GM19023 (cell line): ENCODE results near the gene MDGA2.

Experiments
- ATAC-seq: cut with Tn5 transposase; IDR thresholded peaks from one replicate; pipeline ENCODE4 v1.9.1; 2021; ENCODE audit warnings: mild to moderate bottlenecking, moderate library complexity; ENCODE audit not compliant: unreplicated experiment

MDGA2 gene

DNA sequence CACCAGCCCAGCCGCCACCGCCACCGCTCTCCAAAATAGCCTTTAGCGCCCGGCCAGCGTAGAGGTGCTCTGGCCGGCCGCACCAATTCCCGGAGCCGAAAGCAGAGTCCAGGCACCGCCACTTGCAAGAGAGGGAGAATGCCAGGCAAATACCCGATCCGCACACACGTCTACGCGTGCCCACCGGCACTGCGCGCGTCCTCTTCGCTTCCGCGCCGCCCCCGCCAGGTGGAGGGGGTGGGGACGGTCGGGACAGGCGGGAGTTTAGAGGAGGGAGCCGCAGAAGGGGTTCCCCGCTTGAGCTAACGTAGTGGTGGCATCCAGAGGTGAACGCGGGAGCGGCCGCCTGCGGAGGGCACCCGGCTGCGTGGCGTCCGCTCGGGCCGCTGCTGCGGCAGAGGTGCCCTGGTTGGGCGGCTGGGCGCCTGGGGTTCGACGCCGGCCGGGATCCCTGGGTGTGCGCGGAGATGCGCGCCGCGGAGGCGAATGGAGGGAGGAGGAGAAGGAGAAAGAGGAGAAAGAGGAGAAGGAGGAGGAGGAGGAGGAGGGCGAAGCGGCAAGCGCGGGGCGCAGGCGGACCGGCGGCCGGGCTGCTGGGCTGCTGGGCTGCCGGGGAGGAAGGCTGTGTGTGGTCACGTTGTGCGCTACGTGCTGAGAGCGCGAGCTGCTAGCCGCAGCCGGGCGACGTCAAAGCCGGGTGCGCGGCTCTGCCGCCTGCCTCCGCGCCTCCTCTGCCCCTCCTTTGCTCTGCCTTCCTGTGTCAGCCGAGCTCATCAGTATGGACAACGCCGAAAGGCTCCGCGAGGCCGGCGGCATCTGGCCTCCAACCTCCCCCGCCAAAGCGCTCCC, at the start of gene MDGA2:
Gene MDGA2 (minus strand): TSS at position 140 of the 849 bp plus-strand sequence.
- no peak for ATAC-seq

- no peak for ATAC-seq
Observed at GRCh38 chr14:47722929-47723693, 47.7 kb upstream of the MDGA2 start.

DNA sequence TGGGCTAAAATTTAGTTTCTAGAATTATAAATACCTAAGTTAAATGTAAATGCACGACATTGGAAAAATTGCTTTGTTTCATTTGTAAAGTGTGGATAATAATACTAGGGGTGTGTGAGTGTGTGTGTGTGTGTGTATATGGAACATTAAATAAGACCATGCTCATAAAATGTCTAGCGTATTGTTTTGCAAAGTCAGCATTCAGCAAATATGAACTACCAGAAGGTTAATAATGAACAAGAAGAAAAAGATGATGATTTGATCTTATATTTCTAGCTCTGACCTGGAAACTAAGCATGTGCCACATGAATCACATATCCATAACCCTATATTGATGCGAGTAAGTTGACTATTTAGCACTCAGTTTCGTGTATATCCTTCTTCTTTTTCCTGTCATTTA, 44.9 kb upstream of the MDGA2 start:
- ATAC-seq, result no peak

GRCh38 chr14:47715330-47715729, 39.9 kb upstream of the MDGA2 start:
- ATAC-seq, result no peak

DNA sequence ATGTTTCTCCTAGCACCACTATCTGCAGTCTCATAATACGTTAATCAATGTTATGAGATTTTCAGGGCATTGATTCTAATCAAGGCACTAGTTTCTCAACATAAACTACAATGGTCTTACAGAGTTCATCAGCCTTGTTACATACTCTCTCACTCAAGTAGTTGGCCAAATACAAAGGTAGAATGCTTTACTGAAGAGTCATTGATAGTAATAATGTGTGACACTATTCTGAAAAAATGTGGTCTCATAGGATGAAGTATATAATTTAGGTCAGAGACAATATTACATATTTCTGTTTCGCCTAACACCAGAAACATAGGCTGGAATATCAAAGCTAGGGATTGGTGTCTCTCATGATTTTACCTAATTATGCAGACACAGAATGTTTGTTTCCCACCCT, 35.2 kb upstream of the MDGA2 start:
- no peak for ATAC-seq

DNA sequence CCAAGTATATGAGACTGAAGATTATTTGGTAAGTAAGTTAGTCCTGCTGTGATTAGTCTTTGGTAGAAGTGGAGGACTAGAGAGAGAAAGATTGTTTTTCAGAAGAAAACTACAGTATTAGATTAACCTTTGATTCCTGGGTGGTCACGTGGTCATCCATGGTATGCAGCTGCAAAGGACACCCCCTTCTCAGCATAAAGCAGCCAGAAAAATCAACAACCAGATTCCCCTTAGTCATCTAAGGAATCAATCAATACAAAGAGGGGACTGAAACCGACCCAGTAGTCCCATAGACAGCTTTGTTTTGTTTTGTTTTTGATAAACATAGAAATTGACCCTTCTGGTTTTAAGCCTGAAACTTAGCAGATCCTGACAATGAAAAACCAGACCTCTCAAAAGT, 30.3 kb upstream of the MDGA2 start:
- no peak for ATAC-seq

GRCh38 chr14:47691829-47692228, 16.4 kb upstream of the MDGA2 start:
- no peak for ATAC-seq

- no peak for ATAC-seq
Observed at GRCh38 chr14:47678993-47679392, 3.6 kb upstream of the MDGA2 start.

DNA sequence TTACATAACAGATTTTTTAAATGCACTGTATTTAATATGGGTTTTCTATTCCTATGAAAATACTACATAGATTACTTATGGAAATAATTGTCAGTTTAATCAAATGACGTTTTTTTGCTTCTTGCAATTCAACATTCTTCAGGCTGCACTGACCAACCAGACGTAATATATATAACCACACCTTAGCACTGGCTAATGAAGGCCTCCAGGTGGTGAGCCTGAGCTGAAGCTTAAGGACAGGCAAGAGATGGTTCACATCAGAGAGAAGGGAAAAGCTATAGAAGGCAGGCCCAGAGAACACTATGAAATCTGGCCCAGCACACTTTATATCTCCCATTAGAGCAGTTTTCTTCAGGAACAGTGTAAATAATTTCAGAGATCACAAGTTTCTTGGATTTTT, 2.8 kb upstream of the MDGA2 start:
- ATAC-seq, result no peak

DNA sequence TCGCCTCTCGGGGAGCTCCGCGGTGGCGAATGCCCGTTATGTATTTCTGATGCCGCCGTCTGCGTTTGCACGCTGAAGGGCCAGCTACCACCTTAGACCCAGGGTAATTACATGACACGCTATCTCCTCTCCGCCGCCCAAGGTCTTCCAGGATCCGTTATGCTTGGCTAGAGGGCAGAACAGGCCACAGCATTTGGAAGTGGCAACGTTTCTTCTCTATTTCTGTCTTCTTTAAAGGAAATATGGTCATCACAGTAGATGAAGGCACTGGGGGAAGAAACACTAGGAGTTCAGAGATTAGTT, 861 bp upstream of the MDGA2 start:
- ATAC-seq, result no peak

DNA sequence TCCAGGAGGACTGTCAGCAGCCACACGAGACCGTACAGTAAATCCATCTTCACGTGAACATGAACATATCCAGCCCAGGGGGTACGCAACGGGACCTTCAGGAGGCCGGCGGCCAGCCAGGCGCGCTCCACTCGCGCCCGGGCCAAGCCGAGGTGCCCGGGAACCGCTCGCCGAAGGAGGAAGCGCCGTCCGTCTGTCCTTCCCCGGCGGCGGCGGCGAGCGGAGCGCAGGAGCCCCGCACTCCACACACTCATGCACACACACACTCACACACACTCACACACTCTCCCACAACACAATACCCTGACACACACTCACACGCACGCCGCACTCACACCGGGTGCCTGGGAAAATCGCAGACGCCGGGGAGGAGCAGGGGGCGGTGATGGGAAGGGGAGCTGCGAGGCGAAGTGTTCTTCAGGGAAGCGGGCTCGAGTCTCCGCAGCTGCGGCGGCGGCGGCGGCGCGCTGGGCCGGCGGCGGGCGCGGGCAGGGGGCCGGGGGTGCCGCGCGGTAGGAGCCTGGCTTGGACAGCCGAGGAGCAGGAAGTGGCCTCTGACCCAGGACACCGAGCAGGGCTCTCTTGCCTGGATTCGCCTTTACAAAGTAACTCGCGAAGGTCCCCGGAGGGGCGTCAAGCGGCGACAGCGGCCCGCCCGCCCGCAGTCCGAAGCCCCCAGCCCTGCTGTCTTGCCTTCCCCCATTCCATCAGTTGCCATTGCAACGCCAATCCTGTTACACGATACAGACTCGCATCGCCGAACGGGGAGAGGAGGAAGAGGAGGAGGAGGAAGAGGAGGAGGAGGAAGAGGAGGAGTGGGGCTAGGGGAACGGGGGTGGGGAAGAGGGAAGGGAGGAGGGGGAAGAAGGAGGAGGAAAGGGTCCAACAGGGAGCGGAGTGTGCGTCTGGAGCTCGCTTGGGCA, 601 bp downstream of the MDGA2 start:
- no peak for ATAC-seq

GRCh38 chr14:47674148-47674542, 1.3 kb downstream of the MDGA2 start:
- ATAC-seq, result no peak

DNA sequence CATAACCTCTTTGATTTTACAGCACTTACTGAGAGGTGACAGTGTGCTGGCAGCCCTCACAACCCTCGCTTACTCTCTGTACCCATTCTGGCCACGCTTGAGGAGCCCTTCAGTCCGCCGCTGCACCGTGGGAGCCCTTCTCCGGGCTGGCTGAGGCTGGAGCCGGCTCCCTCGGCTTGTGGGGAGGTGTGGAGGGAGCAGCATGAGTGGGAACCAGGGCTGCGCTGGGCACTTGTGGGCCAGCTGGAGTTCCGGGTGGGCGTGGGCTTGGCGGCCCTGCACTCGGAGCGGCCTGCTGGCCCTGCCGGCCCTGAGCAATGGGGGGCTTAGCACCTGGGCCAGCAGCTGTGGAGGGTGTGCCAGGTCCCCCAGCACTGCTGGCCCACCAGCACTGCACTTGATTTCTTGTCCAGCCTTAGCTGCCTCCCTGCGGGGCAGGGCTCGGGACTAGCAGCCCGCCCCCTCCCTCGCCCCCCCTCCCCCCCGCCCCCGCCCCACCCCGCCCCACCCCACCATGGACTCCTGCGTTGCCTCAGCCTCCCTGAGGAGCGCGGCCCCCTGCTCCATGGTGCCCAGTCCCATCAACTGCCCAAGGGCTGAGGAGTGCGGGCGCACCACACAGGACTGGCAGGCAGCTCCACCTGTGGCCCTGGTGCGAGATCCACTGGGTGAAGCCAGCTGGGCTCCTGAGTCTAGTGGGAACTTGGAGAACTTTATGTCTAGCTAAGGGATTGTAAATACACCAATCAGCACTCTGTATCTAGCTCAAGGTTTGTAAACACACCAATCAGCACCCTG, 9.9 kb downstream of the MDGA2 start:
- no peak for ATAC-seq

DNA sequence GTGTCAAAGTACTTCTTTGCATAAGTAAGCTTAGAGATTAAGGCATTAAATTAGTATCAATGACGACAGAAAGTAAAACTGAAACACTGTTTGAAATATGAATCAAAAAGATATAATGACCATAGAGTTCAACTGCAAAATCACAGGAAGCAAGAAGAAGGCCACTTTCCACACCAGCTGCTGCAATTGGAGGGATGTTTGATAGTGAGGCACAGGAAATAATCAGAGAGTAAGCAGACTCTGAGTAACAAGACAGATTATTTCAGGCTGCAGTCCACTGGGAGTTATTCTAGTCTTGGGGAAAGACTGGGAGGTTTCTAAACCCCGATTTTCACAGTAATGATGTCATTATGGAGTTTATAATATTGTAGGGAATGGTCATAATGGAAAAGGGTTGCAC, 12.9 kb downstream of the MDGA2 start:
- ATAC-seq, result no peak

GRCh38 chr14:47660158-47660557, 15.2 kb downstream of the MDGA2 start:
- ATAC-seq, result no peak

GRCh38 chr14:47658041-47658440, 17.4 kb downstream of the MDGA2 start:
- ATAC-seq, result no peak

DNA sequence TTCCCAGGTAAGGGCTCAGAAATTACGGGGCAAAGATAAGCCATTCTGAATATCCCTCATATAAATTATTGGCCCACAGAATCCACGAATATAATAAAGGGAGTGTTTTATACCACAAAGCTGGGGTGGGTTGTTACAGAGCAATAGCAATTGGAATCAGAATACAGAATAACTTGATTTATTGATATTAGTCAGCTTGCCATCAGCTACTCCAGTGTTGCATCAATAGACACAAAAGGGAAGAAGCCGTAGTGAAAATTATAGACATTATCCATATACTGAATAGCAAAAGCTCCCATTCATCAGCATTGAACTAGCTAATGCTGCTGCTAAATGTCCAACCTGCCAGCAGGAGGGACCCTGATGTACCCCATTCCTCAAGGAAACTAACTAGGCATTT, 18.3 kb downstream of the MDGA2 start:
- no peak for ATAC-seq

DNA sequence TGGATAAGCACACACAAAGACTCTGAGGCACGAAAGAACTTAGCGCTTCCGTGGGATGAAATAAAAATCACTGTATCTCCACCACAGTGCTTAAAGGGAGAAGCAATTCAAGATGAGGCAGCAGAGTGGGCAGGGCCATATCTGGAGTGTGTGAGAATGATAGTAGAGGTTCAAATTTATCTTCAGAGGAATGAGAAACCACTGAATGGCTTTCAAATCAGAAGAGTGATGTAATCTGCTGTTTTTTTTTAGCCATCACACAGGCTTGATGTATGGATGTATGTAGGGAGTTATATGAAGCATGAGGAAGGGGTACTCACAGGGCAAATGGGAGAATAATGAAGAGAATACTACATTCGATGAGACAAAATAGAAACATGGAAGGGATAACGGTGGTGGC, 24.1 kb downstream of the MDGA2 start:
- no peak for ATAC-seq

GRCh38 chr14:47637753-47638152, 37.7 kb downstream of the MDGA2 start:
- no peak for ATAC-seq

GRCh38 chr14:47626151-47627035, 49.0 kb downstream of the MDGA2 start:
- no peak for ATAC-seq
